K562 (cell line): Measurements from ENCODE around the gene STAB1. TPM values are rescaled to one million over a fixed set of nuclear protein-coding genes. Genes with fewer than 3 reads are reported as not detected.

ENCODE experiments used
- ATAC-seq: fragments of 200-7000 bp; cut with Tn5 transposase; 3 replicates; pipeline ENCODE4 v1.9.1; 2020; ENCODE audit warnings: moderate library complexity
- BruUV-seq: library from RNA; stranded (reverse); fragments of 400-500 nt; replicated peaks from 2 replicates; lab custom pipeline; 2021; lab: Mats Ljungman, UMichigan
- CTCF ChIA-PET: fragments of 300-600 bp; formaldehyde crosslinking; extraction: SDS; loops from one replicate; lab custom pipeline; 2021; ENCODE audit warnings: low intra/inter-chr PET ratio; lab: Yijun Ruan, JAX
- POLR2A ChIA-PET: fragments of 300-600, 350-650 bp; sonication (Branson Sonifier 250); formaldehyde crosslinking; extraction: SDS; loops from one replicate; lab custom pipeline; 2021; ENCODE audit warnings: antibody characterized with exemption, inconsistent platforms; lab: Yijun Ruan, JAX
- DNase-seq, 4 experiments: peaks; one replicate each; pipeline versions ENCODE4 v3.0.0 to v3.0.0-alpha.2; 2011 to 2018; ENCODE audit warnings: low spot score in 3 of 4, mixed read lengths in 3 of 4; ENCODE audit errors: extremely low read depth in 1 of 4
- FAIRE-seq: peaks from 2 replicates; lab custom pipeline; 2011; peaks lifted over from hg19 to GRCh38; lab: Jason Lieb, UNC
- H2AFZ ChIP-seq: 2 replicates; pipeline ENCODE4 v1.6.0; 2011; ENCODE audit warnings: low read depth, low read length, control low read depth, inconsistent platforms
- H3K27ac ChIP-seq: fragments of 200-600 bp; 3 replicates; pipeline ENCODE4 v1.8.0; 2011; ENCODE audit warnings: low read depth, mild to moderate bottlenecking, control low read depth, inconsistent platforms, low read length, moderate library complexity, mixed read lengths; ENCODE audit errors: extremely low read depth
- H3K27me3 ChIP-seq, 2 experiments: fragments of 300-600 bp in 1 of 2; 2 replicates in 1 of 2; 3 replicates in 1 of 2; pipeline versions ENCODE4 v1.6.0 to v1.8.0; 2011; ENCODE audit warnings: inconsistent platforms in 2 of 2, low read length in 2 of 2, mild to moderate bottlenecking in 1 of 2, mixed read lengths in 1 of 2, moderate library complexity in 1 of 2; ENCODE audit not compliant: control insufficient read depth in 2 of 2, insufficient read depth in 2 of 2
- H3K36me3 ChIP-seq: fragments of 300-600 bp; 3 replicates; pipeline ENCODE4 v1.8.0; 2011; ENCODE audit warnings: mild to moderate bottlenecking, low read length, inconsistent platforms; ENCODE audit not compliant: control insufficient read depth, insufficient read depth
- H3K4me1 ChIP-seq, 2 experiments: fragments of 200-600 bp in 1 of 2; replicated peaks in 1 of 2; 2 replicates in 1 of 2; 3 replicates in 1 of 2; pipeline versions ENCODE4 v1.5.1 to v1.8.0; 2011; ENCODE audit warnings: inconsistent platforms in 2 of 2, low read length in 2 of 2, mild to moderate bottlenecking in 1 of 2, mixed read lengths in 1 of 2, moderate library complexity in 1 of 2; ENCODE audit not compliant: control insufficient read depth in 2 of 2, insufficient read depth in 2 of 2
- H3K4me2 ChIP-seq: 2 replicates; pipeline ENCODE4 v1.6.1; 2011; ENCODE audit warnings: low read length, control low read depth, inconsistent platforms, mixed read lengths; ENCODE audit not compliant: insufficient read depth
- H3K4me3 ChIP-seq: fragments of 200-600 bp; sonication (generic), shearing (Covaris generic); 2 replicates; pipeline ENCODE4 v1.5.1; 2016; ENCODE audit warnings: control low read depth, inconsistent platforms
- H3K79me2 ChIP-seq: fragments of 200-600 bp; 3 replicates; pipeline ENCODE4 v1.8.0; 2011; ENCODE audit warnings: low read length, inconsistent platforms; ENCODE audit not compliant: control insufficient read depth, insufficient read depth
- H3K9ac ChIP-seq, 2 experiments: 2 replicates each; pipeline versions ENCODE4 v1.6.0 to v1.6.1; 2011; ENCODE audit warnings: low read depth in 2 of 2, low read length in 2 of 2, control low read depth in 1 of 2, inconsistent platforms in 1 of 2, mild to moderate bottlenecking in 1 of 2, mixed read lengths in 1 of 2; ENCODE audit not compliant: insufficient read depth in 1 of 2
- H3K9me1 ChIP-seq: one replicate; pipeline ENCODE4 v1.6.0; 2011; ENCODE audit warnings: inconsistent platforms, mild to moderate bottlenecking, low read length, moderate library complexity; ENCODE audit not compliant: control insufficient read depth, insufficient read depth
- H3K9me3 ChIP-seq: replicated peaks from 2 replicates; pipeline ENCODE4 v1.5.1; 2011; ENCODE audit warnings: low read depth, low read length, inconsistent platforms; ENCODE audit not compliant: control insufficient read depth, insufficient read depth
- H4K20me1 ChIP-seq: replicated peaks from 2 replicates; pipeline ENCODE4 v1.6.1; 2011; ENCODE audit warnings: low read length, inconsistent platforms, mixed read lengths; ENCODE audit not compliant: control insufficient read depth, insufficient read depth
- ATF6 ChIP-seq: sonication (generic); formaldehyde crosslinking; IDR thresholded peaks from 2 replicates; pipeline ENCODE4 v1.4.0; 2020; ENCODE audit warnings: mild to moderate bottlenecking, missing genetic modification reagents
- DIDO1 ChIP-seq: fragments of 450-650 bp; IDR thresholded peaks from 2 replicates; pipeline ENCODE4 v1.6.1; 2016; ENCODE audit warnings: low read depth, missing biosample characterization, missing genetic modification characterization
- RBM25 ChIP-seq: fragments of 200-400 bp; formaldehyde crosslinking; IDR thresholded peaks from 2 replicates; pipeline ENCODE4 v1.6.1; 2018; ENCODE audit warnings: low read length, low read depth, moderate library complexity; ENCODE audit not compliant: severe bottlenecking
- TSHZ1 ChIP-seq: fragments of 250-450 bp; sonication (Bioruptor Pico); IDR thresholded peaks from 2 replicates; pipeline ENCODE4 v1.4.0; 2020; ENCODE audit warnings: mild to moderate bottlenecking, moderate library complexity
- ZBTB40 ChIP-seq, 2 experiments: fragments of 450-650 bp in 1 of 2; sonication (generic) in 1 of 2; formaldehyde crosslinking in 1 of 2; IDR thresholded peaks; 2 replicates each; pipeline versions ENCODE4 v1.7.1 to v1.9.0; 2016 to 2022; ENCODE audit warnings: inconsistent platforms in 1 of 2, mild to moderate bottlenecking in 1 of 2, missing genetic modification reagents in 1 of 2
- ZNF282 ChIP-seq: sonication (generic); formaldehyde crosslinking; IDR thresholded peaks from 2 replicates; pipeline ENCODE4 v1.8.1; 2023; ENCODE audit warnings: missing genetic modification reagents
- ZNF668 ChIP-seq: fragments of 250-450 bp; sonication (Bioruptor Pico); IDR thresholded peaks from 2 replicates; pipeline ENCODE4 v1.8.0; 2022; ENCODE audit warnings: mild to moderate bottlenecking, inconsistent platforms
- WGBS: fragments of 100-300 bp; shearing (Covaris generic); methylation state at CpG from one replicate; pipeline ENCODE4 v1.1.6; 2016; ENCODE audit warnings: low coverage, mixed read lengths; ENCODE audit not compliant: insufficient coverage; ENCODE audit errors: missing lambda C conversion rate; 5-methylcytosine and 5-hydroxymethylcytosine counted together
- in situ Hi-C: fragments of 300-500 bp; cut with MboI; formaldehyde crosslinking; loops from 4 replicates; pipeline ENCODE4 v1.15.0; 2018; ENCODE audit warnings: inconsistent platforms, mixed read lengths
- intact Hi-C: fragments of 100-400 bp; cut with micrococcal nuclease; formaldehyde crosslinking; loops from 2 replicates; pipeline ENCODE4 v1.14.2; 2022
- polyA plus RNA-seq, 8 experiments: library from polyadenylated mRNA; depleted of rRNA in 4 of 8; stranded (reverse) in 5 of 8; unstranded in 3 of 8; fragments of >200 nt; fragmentation: Nextera tagmentation in 2 of 8; fragmentation: Illumina TruSeq in 1 of 8; extraction: Ambion mirVana in 2 of 8; extraction: Trizol in 1 of 8; gene quantifications; 2 replicates each; pipeline versions ENCODE4 v1.2.1 to v1.2.3, GENCODE V29; 2011 to 2014; ENCODE audit warnings: inconsistent platforms in 1 of 8, missing spikeins in 1 of 8
- total RNA-seq, 7 experiments: library from RNA; depleted of rRNA in 6 of 7; stranded (reverse); fragments of >200 nt in 6 of 7; fragmentation: Illumina TruSeq in 2 of 7; extraction: Trizol in 2 of 7; gene quantifications; 2 replicates each; pipeline versions ENCODE4 v1.2.1 to v1.2.3, GENCODE V29; 2011 to 2021; ENCODE audit warnings: low replicate concordance in 1 of 7

The STAB1 gene
- total and polyA plus RNA-seq, 9 of the 15 experiments (the other 6 are each of a cell fraction or from before 2014, with no cell fraction given): 0.20 to 3.9 (median 1.2) TPM

- Histone ChIP-seq H3K9ac (no peak overlapping the region), H3K4me1 (peaks cover 0 to 16% of the 10 kb centered on the region in 2 experiments; a peak in 1 of 5 replicates), H2AFZ (no peak overlapping the region), H3K9me1 (no peaks in the 10 kb centered on the region), H3K27me3 (no peaks in the 10 kb centered on the region), H3K79me2 (no peaks in the 10 kb centered on the region), H4K20me1 (no peaks in the 10 kb centered on the region; the same call in 1 of the 2 replicates), H3K4me2 (no peak overlapping the region), H3K27ac (no peak overlapping the region), H3K4me3 (no peak overlapping the region), H3K36me3 (peaks cover 60% of the 10 kb centered on the region; the same call in 2 of the 3 replicates), H3K9me3 (no peaks in the 10 kb centered on the region)
- no peak for DNase-seq
- in situ Hi-C loops: no loop called here
- no TSS peak for BruUV-seq
- ChIA-PET CTCF (no interaction called here), POLR2A (interaction anchor here (0.5 to 1.4 kb wide), 3 partner anchors 30 to 301 kb away, joined by 3 to 7 read pairs (median 3); no protein-coding TSS in a partner anchor)
- WGBS: 88% methylated on average over 3 of the region's 3 CpGs
- no peak for FAIRE-seq
- ATAC-seq: no peak
- intact Hi-C loops: no loop called here
- TF ChIP-seq TSHZ1 (no peak), ATF6 (no peak), ZNF668 (CRISPR knock-in tag) (no peak), ZBTB40 (IDR thresholded peaks at IDR 0.05) (no peak), ZBTB40 (CRISPR knock-in tag; IDR thresholded peaks at IDR 0.05) (no peak), RBM25 (no peak), DIDO1 (no peak), ZNF282 (CRISPR knock-in tag) (no peak)
Observed at GRCh38 chr3:52488746-52489145, 6.4 kb upstream of the STAB1 start.
